Osteoblast (primary cell): ENCODE measurements around the gene ANKRD31. TPM values are rescaled to one million over a fixed set of nuclear protein-coding genes. Genes with fewer than 3 reads are reported as not detected.
"Not testable (repeated sequence)": the region's sequence is repeated elsewhere in the genome, so short reads cannot be mapped to it uniquely, and the experiment has no call there.

ENCODE experiments used
- DNase-seq: peaks from one replicate; pipeline ENCODE4 v3.0.0; 2011; ENCODE audit warnings: low spot score, mixed read lengths; ENCODE audit not compliant: insufficient read length; ENCODE audit errors: missing footprints
- H2AFZ ChIP-seq: 2 replicates; pipeline ENCODE4 v1.6.0; 2011; ENCODE audit warnings: mild to moderate bottlenecking, low read length
- H3K27ac ChIP-seq: 2 replicates; pipeline ENCODE4 v1.5.1; 2011; ENCODE audit warnings: mild to moderate bottlenecking, low read depth, low read length, moderate library complexity
- H3K27me3 ChIP-seq: 2 replicates; pipeline ENCODE4 v1.6.0; 2012; ENCODE audit warnings: mild to moderate bottlenecking, control low read depth, inconsistent platforms, low read length, moderate library complexity; ENCODE audit not compliant: insufficient read depth
- H3K36me3 ChIP-seq: 2 replicates; pipeline ENCODE4 v1.5.1; 2011; ENCODE audit warnings: mild to moderate bottlenecking, low read length, control low read depth, moderate library complexity; ENCODE audit not compliant: insufficient read depth
- H3K4me1 ChIP-seq: 2 replicates; pipeline ENCODE4 v1.5.1; 2011; ENCODE audit warnings: mild to moderate bottlenecking, low read length, control low read depth, moderate library complexity; ENCODE audit not compliant: insufficient read depth
- H3K4me2 ChIP-seq: 2 replicates; pipeline ENCODE4 v1.6.0; 2011; ENCODE audit warnings: mild to moderate bottlenecking, low read length; ENCODE audit not compliant: insufficient read depth
- H3K4me3 ChIP-seq: fragments of 200-600 bp; sonication (generic); 3 replicates; pipeline ENCODE4 v1.5.1; 2012; ENCODE audit warnings: mild to moderate bottlenecking, low read length, inconsistent platforms; ENCODE audit not compliant: insufficient read depth
- H3K79me2 ChIP-seq: 2 replicates; pipeline ENCODE4 v1.6.0; 2012; ENCODE audit warnings: mild to moderate bottlenecking, low read length, control low read depth, inconsistent platforms; ENCODE audit not compliant: insufficient read depth
- H3K9me3 ChIP-seq: 2 replicates; pipeline ENCODE4 v1.5.1; 2011; ENCODE audit warnings: low read depth, low read length, control low read depth
- H4K20me1 ChIP-seq: 2 replicates; pipeline ENCODE4 v1.6.0; 2012; ENCODE audit warnings: mild to moderate bottlenecking, low read length, control low read depth; ENCODE audit not compliant: insufficient read depth
- total RNA-seq: library from RNA; depleted of rRNA; stranded (reverse); fragments of >200 nt; gene quantifications from 2 replicates; pipeline ENCODE4 v1.2.3, GENCODE V29; 2012
- TF ChIP-seq, protein P1 (sequence below): IDR thresholded peaks from 2 replicates; pipeline ENCODE4 v1.5.1; 2011; ENCODE audit warnings: mild to moderate bottlenecking, low read depth, low read length, moderate library complexity; ENCODE audit errors: extremely low read depth

Gene ANKRD31
- total RNA-seq, 1 donor, result 0.36 TPM

DNA sequence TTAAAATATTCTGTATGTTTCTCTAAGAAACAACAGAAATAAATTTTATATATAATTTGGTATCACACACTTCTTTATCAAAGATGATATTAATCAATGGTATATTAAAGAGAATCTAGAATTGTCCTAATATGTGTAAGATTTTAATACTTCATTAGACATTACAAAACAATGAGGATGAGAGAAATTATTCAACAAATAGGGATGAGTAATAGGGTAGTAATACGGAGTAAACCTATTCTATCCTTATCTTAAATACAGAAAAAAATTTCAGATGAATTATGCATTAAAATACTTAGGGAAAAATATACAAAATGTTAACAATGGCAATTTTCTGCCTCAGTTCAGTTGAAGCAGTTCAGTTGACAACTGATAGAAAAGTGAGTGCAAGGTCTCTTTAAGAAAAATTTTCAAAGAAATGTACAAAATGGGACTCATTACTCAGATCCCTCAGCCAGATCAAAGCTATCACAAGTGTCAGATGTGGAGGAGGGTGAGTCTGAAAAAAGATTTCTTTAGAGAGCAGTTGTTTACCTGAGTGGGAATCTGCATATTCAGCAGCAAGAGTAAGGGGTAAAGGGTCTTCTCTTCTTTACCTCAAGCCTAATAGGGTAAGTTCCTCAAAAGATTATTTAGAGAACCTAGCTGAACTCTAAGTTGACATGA is 127.6 kb downstream of the ANKRD31 start:
- TF ChIP-seq, protein P1, sequence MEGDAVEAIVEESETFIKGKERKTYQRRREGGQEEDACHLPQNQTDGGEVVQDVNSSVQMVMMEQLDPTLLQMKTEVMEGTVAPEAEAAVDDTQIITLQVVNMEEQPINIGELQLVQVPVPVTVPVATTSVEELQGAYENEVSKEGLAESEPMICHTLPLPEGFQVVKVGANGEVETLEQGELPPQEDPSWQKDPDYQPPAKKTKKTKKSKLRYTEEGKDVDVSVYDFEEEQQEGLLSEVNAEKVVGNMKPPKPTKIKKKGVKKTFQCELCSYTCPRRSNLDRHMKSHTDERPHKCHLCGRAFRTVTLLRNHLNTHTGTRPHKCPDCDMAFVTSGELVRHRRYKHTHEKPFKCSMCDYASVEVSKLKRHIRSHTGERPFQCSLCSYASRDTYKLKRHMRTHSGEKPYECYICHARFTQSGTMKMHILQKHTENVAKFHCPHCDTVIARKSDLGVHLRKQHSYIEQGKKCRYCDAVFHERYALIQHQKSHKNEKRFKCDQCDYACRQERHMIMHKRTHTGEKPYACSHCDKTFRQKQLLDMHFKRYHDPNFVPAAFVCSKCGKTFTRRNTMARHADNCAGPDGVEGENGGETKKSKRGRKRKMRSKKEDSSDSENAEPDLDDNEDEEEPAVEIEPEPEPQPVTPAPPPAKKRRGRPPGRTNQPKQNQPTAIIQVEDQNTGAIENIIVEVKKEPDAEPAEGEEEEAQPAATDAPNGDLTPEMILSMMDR, result no peak

GRCh38 chr5:75108515-75108914 is 128.2 kb downstream of the ANKRD31 start:
- Histone ChIP-seq H4K20me1 (no peaks in the 10 kb centered on the region), H3K4me2 (no peak overlapping the region), H3K79me2 (no peaks in the 10 kb centered on the region), H3K9me3 (no peaks in the 10 kb centered on the region), H3K36me3 (no peaks in the 10 kb centered on the region), H3K4me1 (no peaks in the 10 kb centered on the region), H3K27ac (no peak overlapping the region), H3K27me3 (no peaks in the 10 kb centered on the region), H2AFZ (no peak overlapping the region), H3K4me3 (no peak overlapping the region)
- DNase-seq, result no peak
- TF ChIP-seq, protein P1, result no peak

More for the DNA sequence above, 127.6 kb downstream of the ANKRD31 start:
- no peaks in the 10 kb centered on the region for H3K27me3 ChIP-seq
- H3K36me3 ChIP-seq, result no peaks in the 10 kb centered on the region
- no peaks in the 10 kb centered on the region for H4K20me1 ChIP-seq
- no peaks in the 10 kb centered on the region for H3K9me3 ChIP-seq
- no peak overlapping the region for H2AFZ ChIP-seq
- no peak overlapping the region for H3K4me2 ChIP-seq
- H3K27ac ChIP-seq, result no peak overlapping the region
- no peaks in the 10 kb centered on the region for H3K4me1 ChIP-seq
- no peaks in the 10 kb centered on the region for H3K79me2 ChIP-seq
- no peak for DNase-seq
- H3K4me3 ChIP-seq, result no peak overlapping the region

- H3K27ac ChIP-seq, H3K79me2 ChIP-seq, H3K36me3 ChIP-seq, H2AFZ ChIP-seq, H4K20me1 ChIP-seq, H3K4me3 ChIP-seq, H3K9me3 ChIP-seq, DNase-seq, H3K4me2 ChIP-seq, H3K27me3 ChIP-seq, H3K4me1 ChIP-seq: not testable (repeated sequence)
Observed at GRCh38 chr5:75095956-75096355, 140.7 kb downstream of the ANKRD31 start.

- Histone ChIP-seq H3K9me3 (no peaks in the 10 kb centered on the region), H3K4me2 (no peak overlapping the region), H3K4me3 (no peak overlapping the region), H4K20me1 (no peaks in the 10 kb centered on the region), H3K27me3 (no peaks in the 10 kb centered on the region), H3K4me1 (no peaks in the 10 kb centered on the region), H3K27ac (no peak overlapping the region), H2AFZ (no peak overlapping the region), H3K36me3 (no peaks in the 10 kb centered on the region), H3K79me2 (no peaks in the 10 kb centered on the region)
- no peak for DNase-seq
- TF ChIP-seq, protein P1, result no peak
Observed at GRCh38 chr5:75091597-75091996, 145.1 kb downstream of the ANKRD31 start.
